ENCODE results near the gene DST.

The DST gene

DNA sequence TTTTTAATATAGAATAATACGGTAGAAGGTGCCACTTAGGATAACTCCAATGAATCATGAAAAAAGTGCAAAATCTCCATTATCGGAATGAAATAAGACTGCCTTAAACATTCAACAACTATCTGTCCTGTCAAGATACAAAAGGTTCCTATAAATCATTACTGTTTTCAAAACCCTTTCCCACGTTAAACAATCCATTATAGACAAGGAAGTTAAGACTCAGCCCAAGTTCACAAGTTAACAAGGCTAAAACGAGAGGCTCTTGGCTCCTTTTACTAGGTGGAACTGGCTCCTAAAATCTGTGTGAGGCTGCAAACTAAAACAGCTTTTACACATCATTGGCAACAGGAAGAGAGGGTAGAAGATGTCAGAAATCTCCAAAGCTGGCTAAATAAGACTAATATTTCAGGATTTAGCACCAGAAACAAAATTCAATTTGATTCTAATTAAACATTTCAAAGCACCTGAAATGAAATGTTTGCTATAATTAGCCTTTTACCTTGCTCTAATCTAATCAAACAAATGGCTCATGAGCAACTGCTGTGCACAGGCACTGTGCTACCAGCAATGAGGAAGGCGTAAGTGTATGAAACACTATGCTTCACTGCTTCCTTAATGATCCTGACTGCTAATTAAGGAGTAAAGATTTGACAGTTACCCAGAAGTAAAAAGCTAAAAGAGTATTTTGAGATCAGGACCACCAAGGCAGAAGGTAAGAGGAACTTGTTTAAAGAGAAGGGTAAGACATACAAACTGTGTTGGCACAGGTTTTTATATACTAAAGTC is 109.7 kb downstream of the DST start:
- DNase-seq, result no peak

DNA sequence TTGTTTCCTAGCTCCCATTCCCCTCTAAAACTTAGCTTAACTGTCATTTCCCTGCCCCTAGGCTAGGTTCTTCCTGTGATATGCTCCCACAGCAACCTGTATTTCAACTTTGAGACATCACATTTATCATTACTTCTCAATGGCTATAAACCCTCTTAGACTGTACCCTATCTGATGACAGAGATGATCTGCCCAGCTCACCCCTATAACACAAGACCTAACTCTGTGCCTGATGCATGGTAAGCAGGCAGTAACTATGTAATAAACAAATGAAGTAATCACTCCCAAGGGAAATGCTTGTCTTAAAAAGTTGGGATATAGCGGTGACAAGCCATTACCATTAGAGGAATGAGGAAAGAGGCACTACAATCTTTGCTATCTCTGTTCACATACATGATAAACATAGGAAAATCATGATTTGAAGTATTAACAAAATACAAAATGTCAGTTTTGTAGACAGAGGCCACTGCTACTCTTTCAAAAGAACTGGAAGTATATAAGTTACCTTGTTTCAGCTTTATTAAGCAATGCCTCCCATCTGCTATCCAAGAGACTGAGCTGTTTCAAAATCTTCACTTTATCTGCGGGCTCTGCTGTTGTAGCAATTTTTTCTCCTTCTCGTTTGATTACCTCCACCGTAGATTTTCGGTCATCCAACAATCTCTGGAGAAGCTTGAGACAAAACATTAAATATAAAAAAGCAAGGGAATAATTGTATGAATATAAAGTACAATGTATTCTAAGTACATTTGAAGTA is 110.7 kb downstream of the DST start:
- no peak for DNase-seq

DNA sequence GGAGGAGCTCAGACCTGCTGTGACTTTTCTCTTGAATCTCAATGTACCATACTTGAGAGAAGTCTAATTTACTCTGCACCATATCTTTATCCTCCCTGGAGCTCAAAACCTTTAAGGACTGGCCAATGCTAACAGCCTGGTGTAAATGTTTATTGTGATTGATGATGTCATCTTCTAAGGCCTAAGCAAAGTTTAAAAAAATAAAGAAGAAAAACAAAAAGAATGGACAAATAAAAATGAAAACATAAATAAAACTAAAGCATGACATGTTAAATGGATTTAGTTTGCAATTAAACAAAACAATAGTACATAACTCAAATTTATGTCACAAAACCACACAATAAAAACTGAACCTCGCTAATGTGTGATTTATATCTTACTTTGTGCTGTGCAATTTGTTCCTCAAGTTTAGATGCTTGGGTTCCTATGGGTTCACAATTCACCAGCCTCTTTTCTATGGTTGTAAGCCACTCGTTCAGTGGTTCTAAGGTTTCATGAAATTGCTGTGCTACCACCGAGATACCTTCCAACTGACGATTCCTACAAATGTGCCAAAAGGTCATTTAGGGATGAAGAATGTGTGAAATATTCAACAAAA is 113.0 kb downstream of the DST start:
- DNase-seq, result no peak

DNA sequence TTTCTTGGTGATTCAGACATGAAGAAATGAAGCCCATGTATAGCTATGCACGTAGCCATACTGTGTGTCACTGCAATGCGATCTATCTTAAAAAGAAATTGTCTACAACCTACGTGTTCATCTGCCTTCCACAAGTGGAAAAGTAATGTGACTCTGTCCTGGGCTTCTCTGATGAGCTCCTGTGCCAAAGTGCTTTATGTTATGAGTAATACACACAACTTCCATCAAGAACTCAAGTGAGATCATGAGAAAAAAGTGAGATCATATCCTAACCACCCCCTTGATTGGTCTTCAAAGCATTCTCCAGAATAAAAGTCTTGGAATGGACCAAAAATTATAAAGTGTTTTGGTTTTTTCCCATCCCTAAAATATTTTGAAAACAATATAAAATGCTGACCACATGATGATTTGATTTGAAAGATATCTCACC is 114.3 kb downstream of the DST start:
- no peak for DNase-seq

DNA sequence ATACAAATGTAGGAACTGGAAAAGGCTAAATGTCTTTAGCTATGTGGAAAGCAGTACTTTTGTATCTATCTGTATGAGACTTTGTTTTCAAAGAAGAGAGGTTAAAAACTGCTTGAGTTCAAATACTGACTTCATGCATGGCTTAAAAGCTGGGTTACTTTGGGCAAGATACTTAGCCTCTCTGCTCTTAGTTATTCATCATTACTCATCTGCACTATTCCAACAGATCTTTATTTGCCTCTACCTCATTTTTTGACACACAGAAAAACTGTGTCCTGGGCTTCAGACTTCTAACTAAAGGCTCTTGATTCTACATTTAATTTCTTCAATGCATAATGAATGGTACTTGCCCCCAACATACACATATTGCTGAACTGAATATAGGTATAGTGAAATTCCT is 114.8 kb downstream of the DST start:
- no peak for DNase-seq

DNA sequence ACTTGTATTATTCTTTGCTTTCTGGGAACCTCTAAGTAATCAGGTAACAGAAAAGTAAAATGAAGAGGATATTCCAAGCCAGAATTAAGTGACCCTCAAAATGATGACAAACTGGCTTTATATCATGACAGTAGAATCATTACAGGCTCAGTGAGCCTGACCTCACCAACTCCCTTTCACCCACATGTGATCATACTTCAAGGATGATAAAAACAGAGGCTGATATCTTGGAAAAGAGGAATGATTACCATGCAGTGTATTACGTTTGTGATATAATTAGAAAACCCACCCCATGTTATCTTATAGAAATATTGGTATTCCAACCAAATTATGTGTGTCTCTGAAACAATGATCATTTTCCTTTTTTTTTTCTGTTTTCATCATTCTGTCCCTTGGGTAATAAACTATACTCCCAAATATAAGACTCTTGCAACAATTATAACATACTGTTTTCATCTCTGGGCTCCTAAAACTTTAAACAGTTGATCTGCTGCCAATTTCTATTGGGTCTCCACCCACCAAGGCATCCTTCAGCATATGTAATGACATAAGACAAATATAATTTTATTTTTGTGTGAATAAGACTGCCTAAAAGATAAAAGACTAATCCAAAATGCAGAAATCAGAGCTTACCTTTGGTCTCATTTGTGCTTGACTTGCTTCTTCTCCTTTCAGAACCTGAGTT is 115.7 kb downstream of the DST start:
- no peak for DNase-seq

DNA sequence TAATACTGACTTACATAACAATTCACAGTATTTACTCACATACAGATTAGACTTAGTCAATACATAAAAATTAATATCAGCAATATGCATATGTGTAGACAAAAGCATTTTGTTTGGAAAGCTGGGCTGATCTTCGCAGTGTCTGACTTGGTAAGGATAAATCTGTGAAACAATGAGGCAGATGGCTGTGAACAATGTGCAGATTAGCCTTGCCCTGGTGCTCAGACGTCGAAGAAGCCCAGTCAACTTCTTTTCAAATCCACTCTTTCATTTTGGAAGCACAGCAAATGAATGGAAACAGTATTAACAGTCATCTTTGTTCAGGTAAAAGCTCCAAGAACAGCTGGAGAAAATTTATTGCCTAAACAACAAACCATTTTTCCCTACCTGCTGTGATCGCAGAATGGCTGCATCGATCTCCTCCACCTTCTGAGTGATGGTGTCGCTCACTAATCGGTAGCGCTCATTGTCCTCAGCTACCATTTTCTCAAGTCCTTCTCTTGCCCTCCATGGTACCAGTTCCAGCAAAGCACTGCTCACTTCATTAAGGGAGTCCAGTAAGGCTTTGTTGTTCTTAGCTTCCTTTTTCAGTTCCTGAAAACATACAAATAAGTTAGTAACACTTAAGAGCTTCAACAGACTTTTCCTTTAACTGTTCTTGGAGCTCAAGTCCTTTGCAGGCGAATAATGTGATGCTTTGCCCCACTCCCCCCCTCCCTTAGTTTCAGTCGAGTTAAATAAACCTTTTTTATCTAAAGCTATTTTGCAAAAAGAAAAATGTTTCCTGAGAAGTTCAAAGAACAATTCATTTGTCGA is 116.5 kb downstream of the DST start:
- no peak for DNase-seq

DNA sequence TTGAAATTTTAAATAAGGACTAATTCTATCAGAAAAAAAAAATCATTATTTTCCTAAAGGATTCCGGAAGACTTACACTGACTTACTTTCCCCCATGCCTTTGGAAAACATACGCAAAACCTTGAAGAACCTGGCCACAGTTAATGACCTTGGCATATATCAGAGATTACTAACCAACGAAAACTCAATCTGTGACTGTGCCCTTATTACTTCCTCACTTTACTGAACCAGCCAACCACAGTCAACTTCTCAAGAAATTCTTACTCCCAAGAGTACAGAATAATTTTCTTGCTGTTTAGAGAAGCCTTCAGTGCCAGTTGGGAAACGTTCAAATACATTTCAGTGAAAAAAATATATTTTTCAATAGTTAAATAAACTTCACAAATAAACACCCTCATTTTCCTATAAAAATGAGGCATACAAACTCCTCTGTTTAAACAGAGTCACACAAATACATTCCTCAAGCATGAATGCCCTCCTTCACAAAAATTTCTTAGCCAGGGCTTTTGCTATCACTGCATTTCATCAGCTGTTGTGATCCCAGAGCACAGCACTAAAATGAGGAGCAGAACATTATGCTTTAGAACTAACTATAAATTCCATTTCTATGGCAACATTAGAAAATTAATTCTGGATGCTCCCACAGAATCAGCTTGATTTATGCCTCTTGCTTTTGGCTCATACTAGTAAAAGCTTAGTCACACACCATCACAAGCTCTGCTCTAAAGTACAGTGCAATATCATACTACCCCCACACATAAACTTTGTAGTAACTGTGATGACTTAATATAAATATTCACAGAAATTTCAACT is 117.6 kb downstream of the DST start:
- no peak for DNase-seq

DNA sequence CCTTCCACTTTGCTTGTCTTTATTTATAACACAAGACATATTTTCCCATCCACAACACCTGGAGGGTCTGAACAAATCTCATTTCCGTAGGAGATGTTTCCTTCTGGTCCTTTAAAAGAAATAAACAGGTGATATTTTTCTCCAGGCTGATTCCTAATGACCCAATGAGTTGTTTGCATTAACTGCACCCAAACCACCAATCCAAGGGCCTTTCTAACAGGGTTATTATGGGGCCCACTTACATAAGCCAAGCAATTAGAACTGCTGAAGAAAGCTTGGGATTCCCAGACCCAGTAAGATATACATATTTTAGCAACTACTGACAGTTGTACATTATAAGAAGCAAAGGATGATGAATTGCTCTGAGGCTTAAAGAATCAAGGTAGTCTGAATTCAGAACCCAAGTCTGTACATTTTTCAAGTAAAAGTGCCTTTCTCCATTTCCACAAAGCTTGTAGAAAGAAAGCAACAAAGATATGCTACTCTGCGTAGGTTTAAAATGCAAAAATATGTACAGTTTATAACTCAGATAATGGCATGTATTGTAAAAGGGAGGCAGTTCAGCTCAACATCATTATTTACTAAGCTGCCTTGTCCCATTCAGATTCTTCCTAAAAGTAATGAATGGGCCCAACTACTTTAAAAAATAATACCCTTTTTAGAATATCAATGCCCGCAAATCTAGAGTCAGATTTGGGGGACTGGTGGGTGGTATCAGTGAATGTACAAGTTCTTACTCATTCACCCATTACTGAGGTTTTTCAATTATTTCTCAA is 120.0 kb downstream of the DST start:
- no peak for DNase-seq

DNA sequence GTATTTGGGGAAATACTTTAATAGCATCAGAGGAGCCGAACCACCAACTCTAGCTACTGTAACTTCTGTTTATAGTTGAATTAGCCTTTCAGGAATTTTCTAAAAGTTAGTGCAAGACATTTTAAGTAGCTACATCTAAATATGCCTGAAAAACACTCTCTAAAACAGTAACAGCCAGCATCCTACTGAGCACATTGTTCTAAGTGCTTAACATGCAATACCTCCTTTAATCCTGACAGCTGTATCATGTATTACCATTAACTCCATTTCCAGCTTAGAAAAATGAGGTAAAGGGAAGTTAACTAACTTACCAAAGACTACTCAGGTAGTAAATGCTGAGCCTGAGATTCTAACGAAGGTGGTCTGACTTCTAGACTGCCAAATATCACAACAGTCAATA is 120.7 kb downstream of the DST start:
- no peak for DNase-seq

DNA sequence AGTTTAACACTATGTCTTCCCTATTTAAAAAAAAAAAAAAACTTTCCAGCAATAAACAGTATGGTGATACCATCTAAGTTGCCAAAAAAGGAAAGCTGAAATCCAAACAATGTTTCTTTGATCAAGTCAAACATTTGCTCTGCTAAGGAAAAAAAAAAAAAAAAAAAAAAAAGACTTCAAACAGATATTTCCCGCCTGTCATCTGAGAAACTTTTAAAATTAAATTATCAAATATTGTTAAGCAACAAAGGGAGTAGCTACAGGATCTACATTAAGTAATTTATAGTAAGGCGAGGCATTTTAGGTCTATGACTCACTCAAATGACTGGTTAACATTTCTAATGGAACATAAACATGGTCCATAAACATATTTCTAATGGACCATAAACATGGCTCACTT is 121.2 kb downstream of the DST start:
- DNase-seq, result no peak

DNA sequence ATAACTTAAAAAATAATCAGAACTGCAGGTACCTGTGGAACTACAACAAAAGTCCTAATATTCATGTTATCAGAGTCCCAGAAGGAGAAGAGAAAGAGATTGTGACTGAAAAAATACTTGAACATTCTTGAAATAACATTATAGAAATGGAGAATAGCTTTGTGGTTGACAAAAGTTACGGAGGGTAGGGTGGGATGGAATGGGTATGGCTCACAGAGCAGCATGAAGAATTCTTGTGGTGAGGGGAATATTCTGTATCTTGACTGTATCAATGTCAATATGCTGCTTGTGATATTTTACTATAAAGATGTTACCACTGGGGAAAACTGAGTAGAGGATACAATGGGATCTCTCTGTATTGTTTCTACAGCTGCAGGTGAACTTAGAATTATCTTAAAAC is 122.5 kb downstream of the DST start:
- DNase-seq, result no peak

DNA sequence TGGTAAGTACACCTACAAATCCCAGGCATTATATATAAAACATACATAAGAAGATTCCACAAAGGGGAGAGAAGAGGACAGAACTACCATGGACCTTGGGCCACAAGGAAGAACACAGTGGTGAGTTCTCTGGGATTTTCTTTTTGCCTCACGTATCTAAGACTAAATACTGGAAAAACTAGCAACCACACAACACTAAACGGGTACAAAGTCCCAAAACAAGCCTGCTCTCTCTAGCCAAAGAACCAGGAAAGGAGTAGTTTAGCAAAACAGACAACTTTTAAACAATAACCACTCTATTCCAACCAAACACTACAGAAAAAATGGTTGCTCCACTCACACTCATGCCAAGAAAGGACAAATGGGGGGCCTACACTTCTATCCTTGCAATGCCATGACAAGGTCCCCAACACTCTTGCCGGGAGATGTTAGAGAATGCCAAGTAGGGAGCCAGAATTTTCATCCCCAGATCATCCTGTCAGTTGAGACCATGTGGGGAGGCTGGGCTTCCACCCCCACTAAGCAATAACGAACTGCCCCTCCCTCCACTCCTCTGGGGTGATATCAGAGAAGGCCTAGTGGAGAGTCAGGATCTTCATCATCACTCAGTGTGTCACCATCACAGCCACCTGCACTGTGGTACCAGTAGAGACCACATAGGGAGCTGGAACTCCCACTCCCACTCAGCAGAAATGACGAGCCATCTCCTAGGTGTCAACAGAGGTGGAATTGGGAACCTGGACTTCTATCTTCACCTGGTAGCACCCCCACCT is 123.5 kb downstream of the DST start:
- no peak for DNase-seq

DNA sequence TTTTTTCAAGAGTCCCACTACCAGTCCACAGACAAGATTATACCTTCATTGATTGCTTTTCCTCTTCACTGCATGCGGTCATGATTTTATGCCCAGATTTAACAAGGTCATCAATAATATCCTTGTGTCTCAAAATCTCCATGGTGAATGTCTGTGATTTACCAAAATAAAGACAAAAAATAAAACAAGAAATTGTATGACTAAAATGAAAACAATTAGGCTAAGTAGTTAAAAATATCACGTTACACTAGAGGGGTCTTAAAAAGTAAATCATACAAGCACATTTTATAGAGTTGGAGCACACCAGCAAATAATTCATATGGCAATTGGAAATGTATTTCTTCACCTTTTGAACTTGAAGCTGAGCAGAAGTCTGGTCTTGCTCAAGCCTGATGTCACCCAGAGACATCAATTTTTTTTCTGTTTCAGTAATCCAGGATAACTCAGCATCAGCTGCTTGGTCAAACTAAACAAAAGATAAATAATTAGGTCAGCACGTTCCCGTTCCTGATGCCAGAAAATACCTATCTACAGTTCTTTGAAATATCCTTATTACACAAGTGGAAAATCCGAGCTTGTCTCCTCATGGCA is 125.4 kb downstream of the DST start:
- no peak for DNase-seq

DNA sequence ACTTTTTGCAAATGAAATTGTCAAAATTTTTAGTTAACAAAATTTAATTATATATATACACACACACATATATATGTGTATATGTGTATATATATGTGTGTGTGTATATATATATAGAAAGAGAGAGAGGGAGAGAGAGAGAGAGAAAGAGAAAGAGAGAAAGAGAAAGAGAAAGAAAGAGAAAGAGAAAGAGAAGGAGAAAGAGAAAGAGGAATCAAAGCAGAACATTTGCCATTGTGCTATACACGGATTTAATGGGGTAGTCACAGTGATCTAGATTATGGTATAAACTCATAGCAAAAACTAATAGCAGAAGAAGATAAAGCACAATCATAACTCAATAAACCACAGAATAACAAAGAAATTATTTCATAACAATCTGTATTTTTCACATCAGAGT is 126.7 kb downstream of the DST start:
- DNase-seq, result no peak

DNA sequence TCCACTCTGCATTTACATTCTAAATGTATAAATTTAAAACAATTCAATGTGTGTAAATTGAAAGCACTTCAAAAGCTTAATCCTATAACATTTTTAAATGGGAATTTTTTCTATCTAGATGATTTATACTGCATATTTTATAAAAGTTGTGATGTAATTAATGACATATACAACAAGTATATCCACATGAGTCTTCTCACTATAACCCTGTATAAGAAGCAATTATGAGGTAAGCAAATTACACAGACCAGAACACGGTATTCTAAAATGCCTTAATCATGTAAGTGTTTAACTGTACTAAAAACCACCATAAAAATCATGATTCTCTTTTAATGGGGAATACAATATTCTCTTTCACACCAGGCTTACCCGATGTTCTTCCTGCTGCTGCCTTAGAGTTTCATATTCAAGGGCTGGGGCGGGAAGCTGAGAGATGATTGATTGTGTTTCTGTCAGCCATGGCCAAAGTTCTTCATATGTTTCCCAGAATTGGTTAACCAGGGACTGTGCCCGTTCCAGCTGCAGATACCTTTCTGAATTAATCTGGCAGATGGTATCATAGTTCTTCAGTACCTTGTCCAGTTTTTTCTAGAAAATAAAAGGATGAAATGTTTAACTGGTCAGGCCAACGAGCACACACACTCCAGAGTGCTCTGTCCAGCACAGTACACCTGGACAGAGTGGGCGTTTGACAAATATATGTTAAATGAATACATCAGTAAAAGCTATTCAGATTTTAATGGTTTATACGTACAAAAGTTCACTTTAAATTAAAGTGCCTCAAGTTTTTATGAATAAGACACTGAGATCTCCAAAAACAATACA is 127.4 kb downstream of the DST start:
- DNase-seq, result no peak

DNA sequence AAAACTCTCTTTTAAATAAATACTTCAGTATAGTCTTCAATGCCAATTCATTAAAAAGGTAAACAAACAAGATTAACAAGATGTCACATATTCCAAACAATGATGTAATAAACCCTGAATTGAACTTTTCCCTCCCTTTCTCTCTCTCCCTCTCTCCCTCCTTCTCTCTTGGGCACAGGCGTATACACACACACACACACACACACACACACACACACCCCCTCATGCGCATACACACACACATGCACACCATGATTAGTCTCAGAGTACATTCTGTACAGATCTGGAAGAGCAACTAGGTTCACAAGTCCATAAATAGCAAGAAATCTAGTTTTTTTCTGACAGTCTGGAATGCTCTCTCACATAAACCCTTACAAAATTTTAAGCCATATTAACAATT is 128.3 kb downstream of the DST start:
- DNase-seq, result no peak

DNA sequence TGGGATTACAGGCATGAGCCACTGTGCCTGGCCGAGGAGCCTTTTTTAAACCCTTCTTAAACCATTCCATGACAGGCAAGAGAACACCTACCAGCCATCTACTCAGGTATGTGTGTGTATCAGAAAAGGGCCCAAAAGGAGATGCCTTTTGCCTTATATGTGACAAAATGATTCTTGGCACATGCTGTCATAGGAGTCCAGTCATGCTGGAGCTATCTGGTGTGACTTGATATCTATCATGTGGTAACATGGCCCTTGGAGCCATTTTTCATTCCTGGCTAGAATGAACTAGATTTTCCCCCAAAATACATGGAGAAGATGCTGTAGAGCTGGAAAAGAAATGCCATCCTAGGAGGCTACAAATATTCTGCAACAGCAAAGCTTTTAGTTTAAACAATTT is 129.1 kb downstream of the DST start:
- DNase-seq, result no peak

DNA sequence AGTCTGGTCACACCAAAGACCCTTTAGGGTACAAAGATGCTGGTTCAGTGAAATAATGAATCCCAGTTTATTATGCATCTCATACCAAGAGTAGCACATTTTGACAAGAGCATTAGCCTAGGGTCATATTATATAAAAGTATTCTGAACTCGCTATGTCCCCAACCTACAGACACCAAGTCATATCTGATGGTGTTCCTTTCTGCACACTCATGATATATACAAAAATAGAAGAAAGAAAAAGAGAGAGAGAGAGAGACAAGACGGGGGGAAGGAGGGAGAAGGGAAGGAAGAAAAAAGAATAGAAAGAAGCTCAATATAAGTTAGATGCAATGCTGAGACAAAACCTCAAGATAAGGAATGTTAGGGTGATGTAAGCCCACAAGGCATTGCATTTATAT is 131.1 kb downstream of the DST start:
- DNase-seq, result no peak

All from stimulated activated naive CD4-positive, alpha-beta T cell treated with Interleukin-2 at 50 U/mL for 16 hours (primary cell).